Measurements from ENCODE around the gene NPAT. TPM values are rescaled to one million over a fixed set of nuclear protein-coding genes. Genes with fewer than 3 reads are reported as not detected.
A peak's percentile ranks its signal among the peaks of the same experiment; 100 is the strongest.

The NPAT gene
- 28.2 and 34.3 TPM in 2 replicates for total RNA-seq

DNA sequence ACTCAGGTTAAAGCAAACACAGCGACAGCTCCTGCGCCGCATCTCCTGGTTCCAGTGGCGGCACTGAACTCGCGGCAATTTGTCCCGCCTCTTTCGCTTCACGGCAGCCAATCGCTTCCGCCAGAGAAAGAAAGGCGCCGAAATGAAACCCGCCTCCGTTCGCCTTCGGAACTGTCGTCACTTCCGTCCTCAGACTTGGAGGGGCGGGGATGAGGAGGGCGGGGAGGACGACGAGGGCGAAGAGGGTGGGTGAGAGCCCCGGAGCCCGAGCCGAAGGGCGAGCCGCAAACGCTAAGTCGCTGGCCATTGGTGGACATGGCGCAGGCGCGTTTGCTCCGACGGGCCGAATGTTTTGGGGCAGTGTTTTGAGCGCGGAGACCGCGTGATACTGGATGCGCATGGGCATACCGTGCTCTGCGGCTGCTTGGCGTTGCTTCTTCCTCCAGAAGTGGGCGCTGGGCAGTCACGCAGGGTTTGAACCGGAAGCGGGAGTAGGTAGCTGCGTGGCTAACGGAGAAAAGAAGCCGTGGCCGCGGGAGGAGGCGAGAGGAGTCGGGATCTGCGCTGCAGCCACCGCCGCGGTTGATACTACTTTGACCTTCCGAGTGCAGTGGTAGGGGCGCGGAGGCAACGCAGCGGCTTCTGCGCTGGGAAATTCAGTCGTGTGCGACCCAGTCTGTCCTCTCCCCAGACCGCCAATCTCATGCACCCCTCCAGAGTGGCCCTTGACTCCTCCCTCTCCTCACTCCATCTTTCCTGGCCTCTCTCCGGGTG, at the start of gene NPAT, which contains the start of gene ATM:
TSS of gene NPAT (minus strand) at position 65 of the 774 bp plus-strand sequence. CDS start 102 bp downstream, outside the sequence.
TSS of gene ATM (plus strand) at position 494 of the 774 bp plus-strand sequence. CDS start 4,558 bp downstream, outside the sequence.
- H3K4me1 Mint-ChIP-seq (ENCODE audit: low read depth), result peaks cover 35% of the 10 kb centered on the region
- no peaks in the 10 kb centered on the region for H3K9me3 Mint-ChIP-seq
- H3K36me3 Mint-ChIP-seq (ENCODE audit: low read depth), result peaks cover 17% of the 10 kb centered on the region

DNA sequence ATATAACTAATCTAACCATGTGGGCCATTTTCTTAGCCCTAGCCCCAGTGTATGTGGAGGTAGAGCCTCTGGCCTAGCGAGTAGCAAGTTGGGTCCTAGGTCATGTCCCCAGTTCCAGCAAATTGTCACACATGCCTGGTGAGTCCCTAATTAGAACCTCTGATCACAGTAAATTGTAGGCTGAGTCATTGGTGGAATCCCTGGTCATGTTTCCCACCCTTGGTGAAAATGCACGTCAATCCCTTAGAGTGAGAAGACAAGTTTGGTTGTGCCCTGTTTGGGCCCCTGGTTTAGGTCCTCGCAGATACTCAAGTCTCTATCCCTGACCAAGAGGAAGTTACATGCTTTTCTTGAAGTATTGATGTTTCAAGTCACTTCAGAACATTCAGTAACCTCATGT, 47.1 kb upstream of the NPAT start:
- no peaks in the 10 kb centered on the region for H3K27me3 Mint-ChIP-seq (ENCODE audit: insufficient read depth)
- no peak overlapping the region for H3K27ac Mint-ChIP-seq
- no peak for DNase-seq (ENCODE audit: low spot score)
- intact Hi-C loops (cut with micrococcal nuclease), result loop anchor here (2.0 kb wide), 1 partner anchor 21 kb away; no protein-coding TSS in a partner anchor
- peaks cover 39% of the 10 kb centered on the region for H3K36me3 Mint-ChIP-seq (ENCODE audit: low read depth)
- H3K4me3 Mint-ChIP-seq, result no peak overlapping the region
- H3K9me3 Mint-ChIP-seq, result peaks cover 9% of the 10 kb centered on the region
- H3K4me1 Mint-ChIP-seq (ENCODE audit: low read depth), result peaks cover 5% of the 10 kb centered on the region

More for the DNA sequence above, at the start of gene NPAT, which contains the start of gene ATM:
- no peak within 1 kb of the TSS for H3K4me3 Mint-ChIP-seq
- DNase-seq (ENCODE audit: low spot score), result peak; percentile 98
- intact Hi-C loops (cut with micrococcal nuclease), result loop anchor here (1.0 to 10.0 kb wide), 12 partner anchors 22 to 658 kb away; partner anchors contain the start of genes ACAT1, ALKBH8, C11orf65 and EXPH5
- H3K27ac Mint-ChIP-seq, result no peak within 1 kb of the TSS
- no peaks in the 10 kb centered on the region for H3K27me3 Mint-ChIP-seq (ENCODE audit: insufficient read depth)

DNA sequence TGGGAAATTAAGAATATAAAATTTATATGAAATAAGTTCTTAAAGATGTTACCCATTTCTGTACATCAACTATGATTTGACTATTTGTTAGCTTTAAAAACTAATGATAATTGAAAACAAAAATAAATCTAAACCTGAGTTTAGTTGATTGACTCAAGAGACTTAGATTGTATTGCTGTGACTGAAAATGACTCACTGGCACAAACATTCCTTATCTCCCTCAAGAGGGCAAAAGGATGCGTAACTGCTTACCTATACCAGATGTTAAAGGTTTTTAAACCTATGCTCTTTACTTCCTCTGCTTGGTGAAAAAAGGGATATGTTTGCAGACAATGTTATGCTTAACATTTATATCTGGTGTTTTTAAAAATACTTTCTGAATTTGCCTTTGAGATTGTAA, 30.7 kb upstream of the NPAT start:
- H3K4me1 Mint-ChIP-seq (ENCODE audit: low read depth), result peaks cover 8% of the 10 kb centered on the region
- intact Hi-C loops (cut with micrococcal nuclease), result no loop called here
- peaks cover 40% of the 10 kb centered on the region for H3K36me3 Mint-ChIP-seq (ENCODE audit: low read depth)
- no peak overlapping the region for H3K27ac Mint-ChIP-seq
- no peak overlapping the region for H3K4me3 Mint-ChIP-seq
- no peaks in the 10 kb centered on the region for H3K27me3 Mint-ChIP-seq (ENCODE audit: insufficient read depth)
- no peak for DNase-seq (ENCODE audit: low spot score)
- H3K9me3 Mint-ChIP-seq, result no peaks in the 10 kb centered on the region

DNA sequence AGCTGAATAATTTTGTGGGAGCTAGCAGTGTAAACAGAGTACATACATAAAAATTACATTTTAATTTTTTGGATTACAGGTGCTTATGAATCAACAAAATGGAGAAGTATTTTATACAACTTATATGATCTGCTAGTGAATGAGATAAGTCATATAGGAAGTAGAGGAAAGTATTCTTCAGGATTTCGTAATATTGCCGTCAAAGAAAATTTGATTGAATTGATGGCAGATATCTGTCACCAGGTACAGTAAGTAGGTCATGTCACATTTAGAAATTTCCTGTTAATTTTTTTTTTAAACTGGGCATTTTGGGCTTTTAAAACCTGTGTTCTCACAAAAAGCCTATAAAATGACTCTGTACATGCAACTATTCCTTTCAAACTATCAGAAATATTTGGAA, 24.4 kb upstream of the NPAT start:
- intact Hi-C loops (cut with micrococcal nuclease), result no loop called here
- no peak overlapping the region for H3K27ac Mint-ChIP-seq
- H3K4me1 Mint-ChIP-seq (ENCODE audit: low read depth), result peaks cover 16% of the 10 kb centered on the region
- no peak for DNase-seq (ENCODE audit: low spot score)
- H3K36me3 Mint-ChIP-seq (ENCODE audit: low read depth), result peaks cover 40% of the 10 kb centered on the region
- no peaks in the 10 kb centered on the region for H3K9me3 Mint-ChIP-seq
- H3K27me3 Mint-ChIP-seq (ENCODE audit: insufficient read depth), result no peaks in the 10 kb centered on the region
- H3K4me3 Mint-ChIP-seq, result no peak overlapping the region

DNA sequence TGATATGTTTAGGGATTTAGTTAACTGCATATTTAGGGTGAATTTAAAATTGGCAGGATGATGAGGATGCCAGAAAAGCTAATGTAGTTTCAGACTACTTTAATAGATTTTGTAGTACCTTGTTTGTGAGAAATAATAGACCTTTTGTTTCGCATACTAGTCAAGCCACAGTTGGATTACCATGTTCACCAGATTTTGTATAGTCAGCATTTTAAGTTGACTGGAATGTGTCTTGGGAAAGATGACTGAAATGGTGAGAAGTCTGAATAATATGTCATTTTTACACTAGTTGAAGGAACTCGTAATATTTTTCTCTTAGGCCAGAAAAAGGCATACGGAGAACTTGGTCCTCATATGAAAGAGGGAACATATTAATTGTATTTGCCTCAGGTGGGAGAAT, 23.9 kb upstream of the NPAT start:
- Mint-ChIP-seq H3K9me3 (no peaks in the 10 kb centered on the region), H3K4me3 (no peak overlapping the region), H3K36me3 (ENCODE audit: low read depth) (peaks cover 39% of the 10 kb centered on the region)

DNA sequence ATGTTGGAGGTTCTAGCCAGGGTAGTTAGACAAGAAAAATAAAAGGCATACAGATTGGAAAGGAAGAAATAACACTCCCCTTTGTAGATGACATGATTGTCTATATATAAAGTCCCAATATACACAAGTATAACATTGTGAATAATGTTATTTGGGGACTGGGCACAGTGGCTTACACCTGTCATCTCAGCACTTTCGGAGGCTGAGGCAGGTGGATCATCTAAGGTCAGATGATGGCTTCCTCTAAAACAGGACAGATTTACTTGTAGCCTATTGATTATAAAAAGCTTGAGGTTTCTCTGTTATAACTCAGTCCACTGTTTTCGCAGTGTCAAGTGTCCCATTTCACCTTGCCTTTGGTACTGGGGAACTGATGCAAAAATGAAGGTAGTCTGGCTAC, 20.0 kb upstream of the NPAT start:
- Mint-ChIP-seq H3K27ac (no peak overlapping the region), H3K27me3 (ENCODE audit: insufficient read depth) (peaks cover 4% of the 10 kb centered on the region), H3K4me1 (ENCODE audit: low read depth) (peaks cover 43% of the 10 kb centered on the region), H3K4me3 (no peak overlapping the region), H3K9me3 (no peaks in the 10 kb centered on the region), H3K36me3 (ENCODE audit: low read depth) (peaks cover 49% of the 10 kb centered on the region)
- intact Hi-C loops (cut with micrococcal nuclease), result loop anchor here (5.0 kb wide), 1 partner anchor 1835 kb away; no protein-coding TSS in a partner anchor
- no peak for DNase-seq (ENCODE audit: low spot score)

More for the DNA sequence above, 23.9 kb upstream of the NPAT start:
- Mint-ChIP-seq H3K27me3 (ENCODE audit: insufficient read depth) (no peaks in the 10 kb centered on the region), H3K27ac (no peak overlapping the region), H3K4me1 (ENCODE audit: low read depth) (peaks cover 22% of the 10 kb centered on the region)
- intact Hi-C loops (cut with micrococcal nuclease), result no loop called here
- DNase-seq (ENCODE audit: low spot score), result no peak

DNA sequence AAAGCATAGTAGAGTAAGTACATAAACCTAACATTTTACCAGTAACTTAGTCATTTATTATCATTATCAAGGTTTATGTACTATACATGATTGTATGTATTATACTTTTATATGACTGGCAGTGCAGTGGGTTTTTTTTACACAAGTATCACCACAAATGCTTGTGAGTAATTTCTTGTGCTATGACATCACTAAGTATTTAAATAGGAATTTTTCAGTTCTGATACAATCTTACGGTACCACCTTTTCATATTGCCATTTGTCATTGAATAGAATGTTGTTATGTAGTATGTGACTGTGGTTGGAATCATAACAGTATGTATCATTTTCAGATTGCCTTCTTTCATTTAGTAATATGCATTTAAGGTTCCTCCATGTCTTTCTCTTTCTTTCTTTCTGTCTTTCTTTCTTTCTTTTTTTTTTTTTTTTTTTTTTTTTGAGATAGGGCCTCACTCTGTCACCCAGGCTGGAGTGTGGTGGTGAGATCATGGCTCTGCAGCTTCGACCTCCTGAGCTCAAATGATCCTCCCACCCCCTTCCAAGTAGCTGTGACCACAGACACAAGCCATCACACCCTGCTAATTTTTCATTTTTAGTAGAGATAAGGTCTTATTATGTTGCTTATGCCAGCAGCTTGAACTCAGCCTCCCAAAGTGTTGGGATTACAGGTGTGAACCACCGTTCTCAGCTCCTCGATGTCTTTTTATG, 19.0 kb upstream of the NPAT start:
- Mint-ChIP-seq H3K9me3 (no peaks in the 10 kb centered on the region), H3K4me3 (no peak overlapping the region), H3K4me1 (ENCODE audit: low read depth) (peaks cover 53% of the 10 kb centered on the region), H3K36me3 (ENCODE audit: low read depth) (peaks cover 49% of the 10 kb centered on the region), H3K27me3 (ENCODE audit: insufficient read depth) (peaks cover 4% of the 10 kb centered on the region), H3K27ac (peak overlapping the region; percentile 15)
- DNase-seq (ENCODE audit: low spot score), result no peak
- intact Hi-C loops (cut with micrococcal nuclease), result loop anchor here (1.0 to 5.0 kb wide), 5 partner anchors 17 to 1836 kb away; partner anchors contain the start of gene C11orf65

DNA sequence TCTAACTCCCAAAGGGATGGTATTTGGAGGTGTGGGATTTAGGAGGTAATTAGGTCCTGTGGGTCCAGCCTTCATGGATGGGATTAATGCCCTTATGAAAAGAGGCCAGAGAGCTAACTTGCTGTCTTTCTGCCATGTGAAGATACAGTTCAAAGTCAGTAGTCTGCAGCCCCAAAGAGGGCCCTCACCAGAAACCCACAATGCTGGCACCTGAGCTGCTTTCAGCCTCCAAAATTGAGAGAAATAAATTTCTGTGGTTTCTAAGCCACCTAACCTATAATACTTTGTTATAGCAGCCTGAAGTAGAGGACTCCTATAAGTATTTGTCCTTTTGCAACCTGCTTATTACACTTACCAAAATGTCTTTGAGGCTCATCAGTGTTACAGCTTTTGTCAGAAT, 16.6 kb upstream of the NPAT start:
- H3K27me3 Mint-ChIP-seq (ENCODE audit: insufficient read depth), result peaks cover 4% of the 10 kb centered on the region
- H3K9me3 Mint-ChIP-seq, result peaks cover 3% of the 10 kb centered on the region
- peaks cover 63% of the 10 kb centered on the region for H3K4me1 Mint-ChIP-seq (ENCODE audit: low read depth)
- no peak overlapping the region for H3K4me3 Mint-ChIP-seq
- H3K27ac Mint-ChIP-seq, result no peak overlapping the region
- DNase-seq (ENCODE audit: low spot score), result no peak
- H3K36me3 Mint-ChIP-seq (ENCODE audit: low read depth), result peaks cover 43% of the 10 kb centered on the region
- intact Hi-C loops (cut with micrococcal nuclease), result loop anchor here (5.0 kb wide), 1 partner anchor 63 kb away; no protein-coding TSS in a partner anchor

DNA sequence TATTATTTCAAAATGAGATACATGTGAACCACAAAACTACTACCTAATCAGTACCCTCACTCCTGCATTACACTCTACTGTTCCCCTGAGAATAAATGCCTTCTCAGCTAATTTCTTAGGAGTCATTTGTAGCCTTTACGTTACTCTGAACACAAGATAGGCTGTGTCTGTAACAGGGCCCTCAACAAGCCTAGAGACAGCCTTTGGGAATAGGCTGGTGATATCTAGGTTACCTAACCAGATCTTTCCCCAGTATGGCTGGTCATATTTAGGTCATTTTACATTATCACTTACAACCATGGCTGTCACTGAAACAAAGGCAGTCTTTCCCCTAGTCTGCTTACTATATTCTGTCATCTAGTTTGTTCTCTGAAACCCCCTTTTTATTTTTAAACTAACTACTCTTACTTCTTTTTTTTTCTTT, 14.6 kb upstream of the NPAT start:
- H3K9me3 Mint-ChIP-seq, result peaks cover 3% of the 10 kb centered on the region
- H3K27me3 Mint-ChIP-seq (ENCODE audit: insufficient read depth), result peaks cover 4% of the 10 kb centered on the region
- H3K27ac Mint-ChIP-seq, result peak overlapping the region; percentile 78
- H3K4me3 Mint-ChIP-seq, result peak overlapping the region; percentile 68
- intact Hi-C loops (cut with micrococcal nuclease), result loop anchor here (2.0 to 5.0 kb wide), 3 partner anchors 65 to 396 kb away; no protein-coding TSS in a partner anchor
- H3K4me1 Mint-ChIP-seq (ENCODE audit: low read depth), result peaks cover 60% of the 10 kb centered on the region
- peaks cover 46% of the 10 kb centered on the region for H3K36me3 Mint-ChIP-seq (ENCODE audit: low read depth)
- DNase-seq (ENCODE audit: low spot score), result no peak

DNA sequence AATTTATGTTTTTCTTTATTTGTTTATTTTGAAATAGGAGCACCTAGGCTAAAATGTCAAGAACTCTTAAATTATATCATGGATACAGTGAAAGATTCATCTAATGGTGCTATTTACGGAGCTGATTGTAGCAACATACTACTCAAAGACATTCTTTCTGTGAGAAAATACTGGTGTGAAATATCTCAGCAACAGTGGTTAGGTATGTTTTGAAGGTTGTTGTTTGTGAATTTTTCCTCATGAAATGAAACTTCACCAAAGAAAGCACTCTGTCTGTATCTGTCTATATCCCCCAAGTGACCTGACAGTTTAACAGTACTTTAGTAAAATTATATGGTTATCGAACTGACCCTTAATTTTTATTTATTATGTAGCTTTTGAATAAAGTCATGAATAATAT, 13.2 kb upstream of the NPAT start:
- Mint-ChIP-seq H3K27me3 (ENCODE audit: insufficient read depth) (peaks cover 4% of the 10 kb centered on the region), H3K9me3 (peaks cover 3% of the 10 kb centered on the region), H3K27ac (peak overlapping the region; percentile 78), H3K36me3 (ENCODE audit: low read depth) (peaks cover 45% of the 10 kb centered on the region), H3K4me1 (ENCODE audit: low read depth) (peaks cover 52% of the 10 kb centered on the region), H3K4me3 (peak overlapping the region; percentile 68)
- intact Hi-C loops (cut with micrococcal nuclease), result loop anchor here (1.0 to 5.0 kb wide), 6 partner anchors 10 to 498 kb away; no protein-coding TSS in a partner anchor
- DNase-seq (ENCODE audit: low spot score), result no peak

DNA sequence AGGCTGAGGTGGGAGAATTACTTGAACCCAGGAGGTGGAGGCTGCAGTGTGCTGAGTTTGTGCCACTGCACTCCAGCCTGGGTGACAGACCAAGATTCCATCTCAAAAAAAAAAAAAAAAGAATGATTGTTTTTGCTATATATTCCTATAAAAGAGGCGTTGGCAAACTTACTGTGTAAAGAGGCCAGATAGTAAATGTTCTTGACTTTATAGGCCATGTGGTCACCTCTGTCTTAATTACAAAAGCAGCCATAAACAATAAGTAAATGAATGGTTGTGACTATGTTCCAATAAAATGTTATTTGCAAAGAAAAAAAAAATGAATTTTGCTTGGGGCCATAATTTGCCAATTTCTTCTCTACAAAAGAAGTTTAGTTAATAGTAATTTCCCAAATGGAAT, 12.8 kb upstream of the NPAT start:
- peaks cover 48% of the 10 kb centered on the region for H3K4me1 Mint-ChIP-seq (ENCODE audit: low read depth)
- H3K9me3 Mint-ChIP-seq, result peaks cover 3% of the 10 kb centered on the region
- intact Hi-C loops (cut with micrococcal nuclease), result loop anchor here (5.0 kb wide), 1 partner anchor 67 kb away; no protein-coding TSS in a partner anchor
- H3K36me3 Mint-ChIP-seq (ENCODE audit: low read depth), result peaks cover 44% of the 10 kb centered on the region
- H3K27me3 Mint-ChIP-seq (ENCODE audit: insufficient read depth), result peaks cover 3% of the 10 kb centered on the region
- no peak for DNase-seq (ENCODE audit: low spot score)
- no peak overlapping the region for H3K4me3 Mint-ChIP-seq
- no peak overlapping the region for H3K27ac Mint-ChIP-seq

DNA sequence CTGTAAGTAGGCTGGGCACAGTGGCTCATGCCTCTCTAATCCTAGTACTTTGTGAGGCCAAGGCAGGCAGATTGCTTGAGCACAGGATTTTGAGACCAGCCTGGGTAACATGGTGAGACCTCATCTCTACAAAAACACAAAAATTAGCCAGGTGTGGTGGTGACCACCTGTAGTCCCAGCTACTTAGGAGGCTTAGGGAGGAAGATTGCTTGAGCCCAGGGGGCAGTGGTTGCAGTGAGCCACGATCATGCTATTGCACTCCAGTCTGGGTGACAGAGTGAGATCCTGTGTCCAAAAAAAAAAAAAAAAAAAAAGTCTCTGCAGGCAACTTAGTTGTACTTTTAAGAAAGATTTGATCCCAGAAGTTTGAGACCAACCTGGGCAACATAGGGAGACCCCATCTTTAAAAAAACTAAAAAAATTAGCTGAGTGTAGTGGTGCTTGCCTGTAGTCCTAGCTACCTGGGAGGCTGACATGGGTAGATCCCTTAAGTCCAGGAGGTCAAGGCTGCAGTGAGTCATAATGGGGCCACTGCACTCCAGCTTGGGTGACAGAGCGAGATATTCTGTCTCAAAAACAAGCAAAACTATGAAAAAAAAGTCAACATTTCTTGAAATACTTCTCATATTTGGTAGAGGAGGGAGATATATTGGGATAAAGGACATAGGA, 11.0 kb upstream of the NPAT start:
- Mint-ChIP-seq H3K4me1 (ENCODE audit: low read depth) (peaks cover 36% of the 10 kb centered on the region), H3K36me3 (ENCODE audit: low read depth) (peaks cover 41% of the 10 kb centered on the region), H3K4me3 (no peak overlapping the region), H3K9me3 (peaks cover 3% of the 10 kb centered on the region), H3K27me3 (ENCODE audit: insufficient read depth) (no peaks in the 10 kb centered on the region), H3K27ac (no peak overlapping the region)
- no peak for DNase-seq (ENCODE audit: low spot score)
- intact Hi-C loops (cut with micrococcal nuclease), result no loop called here

All from activated T-helper 1 cell treated with anti-CD3 and anti-CD28 coated beads, Interleukin-12 subunit alpha, Interleukin-12 subunit beta, Interleukin-2, Interleukin-4 antibody, amounts not matched to agents 30 ng/mL and 10 ng/mL and 1 ng/mL, durations not matched to agents 14 hours and 24 hours and 36 hours (primary cell).